ENCODE measurements around the gene ELMO1. TPM values are rescaled to one million over a fixed set of nuclear protein-coding genes. Genes with fewer than 3 reads are reported as not detected.

The ELMO1 gene
- polyA plus RNA-seq, 1 donor (not counting 4 experiments of a cell fraction or from before 2014, with no cell fraction given) = not detected

- H3K79me2 ChIP-seq (ENCODE audit: control insufficient read depth, insufficient read depth, low read length) = no peaks in the 10 kb centered on the region
- no peak overlapping the region for H3K9ac ChIP-seq (ENCODE audit: control insufficient read depth, extremely low read depth, insufficient read depth, low read length)
- no peak overlapping the region for H2AFZ ChIP-seq (ENCODE audit: control insufficient read depth, low read length)
- no peak overlapping the region for H3K4me3 ChIP-seq (ENCODE audit: control insufficient read depth in 2 of 3, extremely low read depth in 1 of 3, insufficient read depth in 2 of 3, low read depth in 1 of 3, low read length in 3 of 3)
- H3K27ac ChIP-seq (ENCODE audit: control insufficient read depth, insufficient read depth, low read length) = no peak overlapping the region
- H4K20me1 ChIP-seq (ENCODE audit: control insufficient read depth, extremely low read depth, insufficient read depth, low read length) = no peaks in the 10 kb centered on the region
- no peaks in the 10 kb centered on the region for H3K9me3 ChIP-seq (ENCODE audit: control insufficient read depth, low read depth, low read length)
- no peaks in the 10 kb centered on the region for H3K36me3 ChIP-seq (ENCODE audit: control insufficient read depth in 2 of 2, extremely low read depth in 1 of 2, insufficient read depth in 2 of 2, low read length in 2 of 2)
- no peaks in the 10 kb centered on the region for H3K27me3 ChIP-seq (ENCODE audit: control insufficient read depth, extremely low read depth, insufficient read depth, low read length)
- no peaks in the 10 kb centered on the region for H3K4me1 ChIP-seq (ENCODE audit: control insufficient read depth, extremely low read depth, insufficient read depth, low read length)
- no peak overlapping the region for H3K4me2 ChIP-seq (ENCODE audit: control insufficient read depth, extremely low read depth, insufficient read depth, low read depth, low read length)
- TF ChIP-seq CTCF (optimal IDR thresholded peaks at IDR 0.05 in 1 of 3, IDR thresholded peaks at IDR 0.05 in 1 of 3, conservative IDR thresholded peaks at IDR 0.05 in 1 of 3; ENCODE audit: extremely low read depth in 1 of 3, insufficient read depth in 2 of 3, low read length in 3 of 3) (no peak), EZH2 (IDR thresholded peaks at IDR 0.05; ENCODE audit: low read length) (no peak)
- FAIRE-seq (no peak), DNase-seq (ENCODE audit: low read depth, low spot score) (no peak)
- no peaks in the 10 kb centered on the region for H3K9me1 ChIP-seq (ENCODE audit: control insufficient read depth, extremely low read depth, insufficient read depth, low read length)
- dilution Hi-C loops (cut with MboI; ENCODE audit: extremely low pct_ligation_motif_present, low sequenced_read_pairs) = no loop called here
Observed at GRCh38 chr7:37342688-37343471, 105.8 kb downstream of the ELMO1 start.

- Histone ChIP-seq H3K9me3 (ENCODE audit: control insufficient read depth, low read depth, low read length) (no peaks in the 10 kb centered on the region), H3K4me1 (ENCODE audit: control insufficient read depth, extremely low read depth, insufficient read depth, low read length) (no peaks in the 10 kb centered on the region), H3K4me3 (ENCODE audit: control insufficient read depth in 2 of 3, extremely low read depth in 1 of 3, insufficient read depth in 2 of 3, low read depth in 1 of 3, low read length in 3 of 3) (no peak overlapping the region), H4K20me1 (ENCODE audit: control insufficient read depth, extremely low read depth, insufficient read depth, low read length) (no peaks in the 10 kb centered on the region), H2AFZ (ENCODE audit: control insufficient read depth, low read length) (no peak overlapping the region), H3K9me1 (ENCODE audit: control insufficient read depth, extremely low read depth, insufficient read depth, low read length) (no peaks in the 10 kb centered on the region), H3K9ac (ENCODE audit: control insufficient read depth, extremely low read depth, insufficient read depth, low read length) (no peak overlapping the region), H3K27ac (ENCODE audit: control insufficient read depth, insufficient read depth, low read length) (no peak overlapping the region), H3K27me3 (ENCODE audit: control insufficient read depth, extremely low read depth, insufficient read depth, low read length) (no peaks in the 10 kb centered on the region), H3K36me3 (ENCODE audit: control insufficient read depth in 2 of 2, extremely low read depth in 1 of 2, insufficient read depth in 2 of 2, low read length in 2 of 2) (no peaks in the 10 kb centered on the region), H3K79me2 (ENCODE audit: control insufficient read depth, insufficient read depth, low read length) (no peaks in the 10 kb centered on the region), H3K4me2 (ENCODE audit: control insufficient read depth, extremely low read depth, insufficient read depth, low read depth, low read length) (no peak overlapping the region)
- DNase-seq (ENCODE audit: low read depth, low spot score) (no peak), FAIRE-seq (no peak)
- TF ChIP-seq EZH2 (IDR thresholded peaks at IDR 0.05; ENCODE audit: low read length) = no peak
- TF ChIP-seq CTCF (optimal IDR thresholded peaks at IDR 0.05 in 1 of 3, IDR thresholded peaks at IDR 0.05 in 1 of 3, conservative IDR thresholded peaks at IDR 0.05 in 1 of 3; ENCODE audit: extremely low read depth in 1 of 3, insufficient read depth in 2 of 3, low read length in 3 of 3) = no peak
- dilution Hi-C loops (cut with MboI; ENCODE audit: extremely low pct_ligation_motif_present, low sequenced_read_pairs) = no loop called here
Observed at GRCh38 chr7:37342176-37342687, 106.4 kb downstream of the ELMO1 start.

All from keratinocyte (primary cell).